ENCODE results near the gene DIPK1A. TPM values are rescaled to one million over a fixed set of nuclear protein-coding genes. Genes with fewer than 3 reads are reported as not detected.

The DIPK1A gene
- total RNA-seq, 1 donor from 2014 or later, result 5.6 TPM

DNA sequence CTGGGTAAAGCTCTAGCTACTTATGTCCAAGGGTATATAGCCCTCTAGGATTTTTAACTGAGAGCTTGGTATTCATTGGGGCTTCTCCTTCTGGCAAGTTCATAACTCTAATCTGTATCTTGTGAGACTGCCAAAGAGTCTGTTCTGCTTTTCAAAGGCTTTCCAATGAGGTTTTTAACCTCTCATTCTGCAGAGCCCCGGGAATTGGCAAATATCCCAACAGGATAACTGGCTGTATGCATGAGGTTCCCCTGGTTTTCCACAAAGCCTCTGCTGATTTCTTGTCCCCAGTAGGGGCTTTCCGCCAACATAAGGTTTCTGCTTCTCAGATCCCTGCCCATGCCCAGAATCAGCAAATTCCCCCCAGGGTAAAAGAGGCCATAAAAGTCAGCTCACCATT is 88.5 kb downstream of the DIPK1A start:
- no peak for ATAC-seq
- intact Hi-C loops (cut with DNase I), result no loop called here
- Histone ChIP-seq H3K4me3 (no peak overlapping the region), H3K27me3 (ENCODE audit: low read depth) (no peaks in the 10 kb centered on the region), H3K4me1 (peaks cover 2% of the 10 kb centered on the region), H3K36me3 (no peaks in the 10 kb centered on the region), H3K27ac (no peak overlapping the region), H3K9me3 (no peaks in the 10 kb centered on the region)
- no peak for TF ChIP-seq CTCF (IDR thresholded peaks at IDR 0.05)
- no peak for DNase-seq

DNA sequence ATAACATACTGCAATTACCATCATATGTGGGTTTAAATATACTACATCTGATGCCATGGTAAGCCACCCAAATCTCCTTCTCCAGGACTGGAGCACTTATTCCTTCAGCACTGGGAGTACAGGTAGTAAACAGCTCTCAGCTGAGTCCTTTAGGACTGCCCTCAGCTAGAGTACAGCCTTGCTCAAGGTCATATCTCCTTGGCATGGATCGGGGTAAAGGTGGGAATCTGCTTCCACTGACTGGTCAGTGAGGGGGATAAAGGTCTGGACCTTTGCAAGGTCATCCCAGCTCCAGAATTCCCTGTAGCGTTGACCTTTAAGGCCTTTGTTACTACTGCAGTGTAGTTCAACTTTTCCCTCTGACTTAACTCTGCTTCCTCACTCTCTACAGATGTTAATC is 90.7 kb downstream of the DIPK1A start:
- ATAC-seq (no peak), DNase-seq (no peak)
- Histone ChIP-seq H3K9me3 (no peaks in the 10 kb centered on the region), H3K4me1 (no peaks in the 10 kb centered on the region), H3K27ac (no peak overlapping the region), H3K36me3 (no peaks in the 10 kb centered on the region), H3K4me3 (no peak overlapping the region), H3K27me3 (ENCODE audit: low read depth) (no peaks in the 10 kb centered on the region)
- TF ChIP-seq CTCF (IDR thresholded peaks at IDR 0.05), result no peak
- intact Hi-C loops (cut with DNase I), result no loop called here

DNA sequence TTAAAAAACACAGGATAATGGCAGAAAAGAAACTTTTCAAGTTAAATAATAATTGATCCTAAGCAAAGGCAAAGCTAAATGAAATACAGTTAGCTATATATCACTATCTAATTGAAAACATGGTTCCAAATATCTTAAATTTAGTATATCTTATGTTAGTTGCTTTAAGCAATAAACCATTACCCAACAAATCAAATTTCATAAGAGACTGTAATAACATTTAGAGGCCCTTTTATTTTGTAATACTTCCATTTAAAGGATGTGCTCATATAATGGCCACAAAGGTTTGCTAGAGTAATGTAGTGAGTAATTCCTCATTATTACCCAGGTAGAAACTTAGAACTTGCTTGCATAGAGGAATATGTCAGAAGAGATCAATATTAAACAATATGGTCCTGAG is 97.1 kb downstream of the DIPK1A start:
- intact Hi-C loops (cut with DNase I), result no loop called here
- Histone ChIP-seq H3K36me3 (no peaks in the 10 kb centered on the region), H3K4me1 (no peaks in the 10 kb centered on the region), H3K27me3 (ENCODE audit: low read depth) (no peaks in the 10 kb centered on the region), H3K4me3 (no peak overlapping the region), H3K9me3 (no peaks in the 10 kb centered on the region), H3K27ac (no peak overlapping the region)
- ATAC-seq, result no peak
- no peak for DNase-seq
- no peak for TF ChIP-seq CTCF (IDR thresholded peaks at IDR 0.05)

- no peak overlapping the region for H3K27ac ChIP-seq
- no peak for TF ChIP-seq CTCF (IDR thresholded peaks at IDR 0.05)
- H3K27me3 ChIP-seq (ENCODE audit: low read depth), result no peaks in the 10 kb centered on the region
- H3K36me3 ChIP-seq, result no peaks in the 10 kb centered on the region
- intact Hi-C loops (cut with DNase I), result no loop called here
- ATAC-seq (no peak), DNase-seq (no peak)
- no peaks in the 10 kb centered on the region for H3K4me1 ChIP-seq
- no peak overlapping the region for H3K4me3 ChIP-seq
- no peaks in the 10 kb centered on the region for H3K9me3 ChIP-seq
Observed at GRCh38 chr1:92862605-92863004, 98.7 kb downstream of the DIPK1A start.

GRCh38 chr1:92859400-92860039 is 101.7 kb downstream of the DIPK1A start:
- no peak for TF ChIP-seq CTCF (IDR thresholded peaks at IDR 0.05)
- H3K27ac ChIP-seq, result no peak overlapping the region
- H3K4me3 ChIP-seq, result no peak overlapping the region
- H3K36me3 ChIP-seq, result no peaks in the 10 kb centered on the region
- intact Hi-C loops (cut with DNase I), result loop anchor here (5.0 kb wide), 1 partner anchor 133 kb away; no protein-coding TSS in a partner anchor
- no peaks in the 10 kb centered on the region for H3K4me1 ChIP-seq
- DNase-seq (no peak), ATAC-seq (peak in 1 of 2 donors; percentile 25)
- no peaks in the 10 kb centered on the region for H3K9me3 ChIP-seq
- no peaks in the 10 kb centered on the region for H3K27me3 ChIP-seq (ENCODE audit: low read depth)

Measured in lower lobe of right lung (tissue), 2 donors.